Fibroblast of lung (primary cell): ENCODE results near the gene ZNF334. TPM values are rescaled to one million over a fixed set of nuclear protein-coding genes. Genes with fewer than 3 reads are reported as not detected.

Experiments used
- DNase-seq, 2 donors: peaks; one replicate each; pipeline versions ENCODE4 v3.0.0 to v3.0.0-alpha.2; 2010; ENCODE audit warnings: low read depth in 2 of 2
- H2AFZ ChIP-seq: 2 replicates; pipeline ENCODE4 v1.5.1; 2012; ENCODE audit warnings: low read length, control low read depth, inconsistent platforms
- H3K27ac ChIP-seq: 2 replicates; pipeline ENCODE4 v1.5.1; 2011; ENCODE audit warnings: low read length, control low read depth; ENCODE audit not compliant: insufficient read depth
- H3K27me3 ChIP-seq: 2 replicates; pipeline ENCODE4 v1.5.1; 2011; ENCODE audit warnings: mild to moderate bottlenecking, low read length; ENCODE audit not compliant: control insufficient read depth, insufficient read depth
- H3K36me3 ChIP-seq: 2 replicates; pipeline ENCODE4 v1.5.1; 2011; ENCODE audit warnings: low read length; ENCODE audit not compliant: control insufficient read depth, insufficient read depth
- H3K4me1 ChIP-seq: 2 replicates; pipeline ENCODE4 v1.5.1; 2011; ENCODE audit warnings: low read length; ENCODE audit not compliant: control insufficient read depth, insufficient read depth; ENCODE audit errors: extremely low read depth
- H3K4me2 ChIP-seq: 2 replicates; pipeline ENCODE4 v1.5.1; 2011; ENCODE audit warnings: low read length, control low read depth; ENCODE audit not compliant: insufficient read depth; ENCODE audit errors: extremely low read depth
- H3K4me3 ChIP-seq, 4 experiments: fragments of 200-600 bp in 1 of 4; sonication (generic) in 1 of 4; replicated peaks in 1 of 4; 2 replicates each; pipeline ENCODE4 v1.5.1; 2011 to 2016; ENCODE audit warnings: low read length in 4 of 4, low read depth in 3 of 4, mild to moderate bottlenecking in 3 of 4, control low read depth in 2 of 4, inconsistent platforms in 1 of 4, mixed read lengths in 1 of 4; ENCODE audit not compliant: insufficient read depth in 1 of 4; ENCODE audit errors: control extremely low read depth in 1 of 4
- H3K79me2 ChIP-seq: 2 replicates; pipeline ENCODE4 v1.5.1; 2012; ENCODE audit warnings: mild to moderate bottlenecking, low read length, inconsistent platforms; ENCODE audit not compliant: control insufficient read depth, insufficient read depth
- H3K9ac ChIP-seq: 2 replicates; pipeline ENCODE4 v1.5.1; 2011; ENCODE audit warnings: mild to moderate bottlenecking, low read length, control low read depth; ENCODE audit not compliant: insufficient read depth
- H3K9me3 ChIP-seq: 2 replicates; pipeline ENCODE4 v1.5.1; 2012; ENCODE audit warnings: low read depth, low read length; ENCODE audit not compliant: control insufficient read depth, insufficient read depth
- H4K20me1 ChIP-seq: 2 replicates; pipeline ENCODE4 v1.5.1; 2011; ENCODE audit warnings: low read length; ENCODE audit not compliant: control insufficient read depth, insufficient read depth; ENCODE audit errors: extremely low read depth
- CTCF ChIP-seq, 2 donors: IDR thresholded peaks in 1 of 2; conservative IDR thresholded peaks in 1 of 2; 1 replicate in 1 of 2; 2 replicates in 1 of 2; pipeline ENCODE4 v1.5.1; 2011 to 2012; ENCODE audit warnings: low read length in 2 of 2, control low read depth in 1 of 2, inconsistent platforms in 1 of 2, low read depth in 1 of 2, mild to moderate bottlenecking in 1 of 2
- EZH2 ChIP-seq: IDR thresholded peaks from 2 replicates; pipeline ENCODE4 v1.5.1; 2012; ENCODE audit warnings: low read length, control low read depth, mild to moderate bottlenecking; ENCODE audit errors: missing control alignments
- polyA plus RNA-seq, 2 donors: library from polyadenylated mRNA; depleted of rRNA in 1 of 2; stranded (reverse) in 1 of 2; unstranded in 1 of 2; fragments of >200 nt; gene quantifications; 2 replicates each; pipeline ENCODE4 v1.2.1, GENCODE V29; 2011 to 2012; ENCODE audit warnings: missing spikeins in 1 of 2
- total RNA-seq: library from RNA; depleted of rRNA; stranded (reverse); fragments of >200 nt; gene quantifications from 2 replicates; pipeline ENCODE4 v1.2.1, GENCODE V29; 2014

Gene ZNF334
- total and polyA plus RNA-seq, 2 donors (not counting 1 experiment from before 2014, with no cell fraction given) = 0.99 to 7.9 TPM

- H3K36me3 ChIP-seq = no peaks in the 10 kb centered on the region
- no peak overlapping the region for H3K4me2 ChIP-seq
- no peak for DNase-seq
- no peak for TF ChIP-seq EZH2
- no peak for TF ChIP-seq CTCF (conservative IDR thresholded peaks at IDR 0.05 in 1 of 2, IDR thresholded peaks at IDR 0.05 in 1 of 2; ENCODE audit: low read depth in 1 of 2, low read length in 2 of 2)
- no peaks in the 10 kb centered on the region for H3K9me3 ChIP-seq
- no peak overlapping the region for H3K4me3 ChIP-seq
- no peak overlapping the region for H2AFZ ChIP-seq
- H3K27ac ChIP-seq = no peak overlapping the region
- H3K27me3 ChIP-seq = no peaks in the 10 kb centered on the region
- no peaks in the 10 kb centered on the region for H3K4me1 ChIP-seq
- H3K9ac ChIP-seq = no peak overlapping the region
- H4K20me1 ChIP-seq = no peaks in the 10 kb centered on the region
- no peaks in the 10 kb centered on the region for H3K79me2 ChIP-seq
These were observed 34.6 kb upstream of the ZNF334 start for GRCh38 chr20:46547995-46548394.

GRCh38 chr20:46546936-46547335 is 33.6 kb upstream of the ZNF334 start:
- Histone ChIP-seq H2AFZ (no peak overlapping the region), H3K9me3 (no peaks in the 10 kb centered on the region), H3K9ac (no peak overlapping the region), H3K27me3 (no peaks in the 10 kb centered on the region), H3K4me3 (no peak overlapping the region), H3K36me3 (no peaks in the 10 kb centered on the region), H3K27ac (no peak overlapping the region), H3K79me2 (no peaks in the 10 kb centered on the region), H4K20me1 (no peaks in the 10 kb centered on the region), H3K4me1 (no peaks in the 10 kb centered on the region), H3K4me2 (no peak overlapping the region)
- TF ChIP-seq CTCF (conservative IDR thresholded peaks at IDR 0.05 in 1 of 2, IDR thresholded peaks at IDR 0.05 in 1 of 2; ENCODE audit: low read depth in 1 of 2, low read length in 2 of 2) (no peak), EZH2 (no peak)
- DNase-seq = no peak

- H2AFZ ChIP-seq = no peak overlapping the region
- H3K4me3 ChIP-seq = no peak overlapping the region
- no peaks in the 10 kb centered on the region for H3K36me3 ChIP-seq
- no peak overlapping the region for H3K4me2 ChIP-seq
- no peaks in the 10 kb centered on the region for H3K4me1 ChIP-seq
- H3K27me3 ChIP-seq = no peaks in the 10 kb centered on the region
- H3K27ac ChIP-seq = no peak overlapping the region
- H3K79me2 ChIP-seq = no peaks in the 10 kb centered on the region
- TF ChIP-seq CTCF (conservative IDR thresholded peaks at IDR 0.05 in 1 of 2, IDR thresholded peaks at IDR 0.05 in 1 of 2; ENCODE audit: low read depth in 1 of 2, low read length in 2 of 2) (no peak), EZH2 (no peak)
- DNase-seq = no peak
- no peaks in the 10 kb centered on the region for H3K9me3 ChIP-seq
- H3K9ac ChIP-seq = no peak overlapping the region
- H4K20me1 ChIP-seq = no peaks in the 10 kb centered on the region
These were observed 32.9 kb upstream of the ZNF334 start for GRCh38 chr20:46546298-46546697.
